ENCODE results near the gene HOMEZ.

DNA sequence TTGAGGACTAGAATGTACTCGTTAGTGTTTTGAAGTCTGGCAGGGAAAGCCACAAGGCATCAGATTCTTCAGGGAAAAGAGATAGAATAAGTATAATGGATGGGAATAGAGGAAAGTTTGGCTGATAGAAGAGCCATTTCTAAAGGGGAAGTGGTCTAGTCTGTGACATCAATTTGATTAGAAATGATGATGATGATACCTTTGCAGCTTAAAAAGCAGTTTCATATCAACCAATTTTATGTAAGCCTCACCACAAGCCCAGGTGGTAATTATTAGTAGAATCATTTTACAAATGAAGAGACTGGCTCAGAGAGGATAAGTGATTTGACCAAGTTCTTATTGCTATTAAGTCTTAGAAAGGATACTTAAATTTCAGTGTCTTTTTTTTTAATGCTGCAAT, 45.3 kb downstream of the HOMEZ start:
- TF ChIP-seq EP300 (IDR thresholded peaks at IDR 0.05) (no peak), RAD21 (conservative IDR thresholded peaks at IDR 0.05 in 1 of 2, IDR thresholded peaks at IDR 0.05 in 1 of 2) (no peak), POLR2A (IDR thresholded peaks at IDR 0.05; ENCODE audit: low read length) (no peak), EHMT2 (IDR thresholded peaks at IDR 0.05; ENCODE audit: low read depth) (no peak), MAFK (IDR thresholded peaks at IDR 0.05; ENCODE audit: partially characterized antibody) (no peak)
- TF ChIP-seq, protein P1, sequence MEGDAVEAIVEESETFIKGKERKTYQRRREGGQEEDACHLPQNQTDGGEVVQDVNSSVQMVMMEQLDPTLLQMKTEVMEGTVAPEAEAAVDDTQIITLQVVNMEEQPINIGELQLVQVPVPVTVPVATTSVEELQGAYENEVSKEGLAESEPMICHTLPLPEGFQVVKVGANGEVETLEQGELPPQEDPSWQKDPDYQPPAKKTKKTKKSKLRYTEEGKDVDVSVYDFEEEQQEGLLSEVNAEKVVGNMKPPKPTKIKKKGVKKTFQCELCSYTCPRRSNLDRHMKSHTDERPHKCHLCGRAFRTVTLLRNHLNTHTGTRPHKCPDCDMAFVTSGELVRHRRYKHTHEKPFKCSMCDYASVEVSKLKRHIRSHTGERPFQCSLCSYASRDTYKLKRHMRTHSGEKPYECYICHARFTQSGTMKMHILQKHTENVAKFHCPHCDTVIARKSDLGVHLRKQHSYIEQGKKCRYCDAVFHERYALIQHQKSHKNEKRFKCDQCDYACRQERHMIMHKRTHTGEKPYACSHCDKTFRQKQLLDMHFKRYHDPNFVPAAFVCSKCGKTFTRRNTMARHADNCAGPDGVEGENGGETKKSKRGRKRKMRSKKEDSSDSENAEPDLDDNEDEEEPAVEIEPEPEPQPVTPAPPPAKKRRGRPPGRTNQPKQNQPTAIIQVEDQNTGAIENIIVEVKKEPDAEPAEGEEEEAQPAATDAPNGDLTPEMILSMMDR (IDR thresholded peaks at IDR 0.05), result no peak
